Measurements from ENCODE around the gene CLMN.

GRCh38 chr14:95340201-95340697 lies 20.5 kb upstream of the CLMN start:
- TF ChIP-seq EZH2phosphoT487 (IDR thresholded peaks at IDR 0.05): no peak
- TF ChIP-seq CTCF (IDR thresholded peaks at IDR 0.05): no peak

Measured in neural progenitor cell (in vitro differentiated cells).